GM12878 (cell line): ENCODE measurements around the gene SPTBN2. TPM values are rescaled to one million over a fixed set of nuclear protein-coding genes. Genes with fewer than 3 reads are reported as not detected.

Source experiments
- ASH2L ChIP-seq: fragments of 300-600, 200-600 bp; sonication (generic); IDR thresholded peaks from 2 replicates; pipeline ENCODE4 v1.6.1; 2017; ENCODE audit warnings: low read depth, mild to moderate bottlenecking, borderline replicate concordance
- IKZF2 ChIP-seq, 2 experiments: fragments of 450-650 bp; IDR thresholded peaks; 2 replicates each; pipeline ENCODE4 v1.6.1; 2017; ENCODE audit warnings: mild to moderate bottlenecking in 2 of 2, moderate library complexity in 2 of 2
- MLLT1 ChIP-seq: fragments of 450-650 bp; IDR thresholded peaks from 2 replicates; pipeline ENCODE4 v1.6.1; 2016; ENCODE audit warnings: mild to moderate bottlenecking
- MTA3 ChIP-seq: IDR thresholded peaks from 2 replicates; pipeline ENCODE4 v1.6.1; 2012; ENCODE audit warnings: low read length, inconsistent platforms, borderline replicate concordance
- MXI1 ChIP-seq: fragments of 150-350 bp; IDR thresholded peaks from 2 replicates; pipeline ENCODE4 v1.6.1; 2011; ENCODE audit warnings: low read depth, mild to moderate bottlenecking, inconsistent platforms, low read length, improper control_type of control experiment
- MYC ChIP-seq: IDR thresholded peaks from 2 replicates; pipeline ENCODE4 v1.6.1; 2011; ENCODE audit warnings: mild to moderate bottlenecking, low read length, moderate library complexity, inconsistent platforms; ENCODE audit not compliant: insufficient read depth, insufficient replicate concordance, insufficient read length, severe bottlenecking
- NBN ChIP-seq: fragments of 450-650 bp; IDR thresholded peaks from 2 replicates; pipeline ENCODE4 v1.6.1; 2016
- NR2C1 ChIP-seq: fragments of 450-650 bp; IDR thresholded peaks from 2 replicates; pipeline ENCODE4 v1.6.1; 2017; ENCODE audit warnings: antibody characterized with exemption, mild to moderate bottlenecking, moderate library complexity
- RAD21 ChIP-seq: IDR thresholded peaks from 2 replicates; pipeline ENCODE4 v1.6.1; 2011; ENCODE audit warnings: mild to moderate bottlenecking, low read depth, low read length, moderate library complexity; ENCODE audit not compliant: insufficient read depth
- RAD51 ChIP-seq: fragments of 450-650 bp; IDR thresholded peaks from 2 replicates; pipeline ENCODE4 v1.6.1; 2016; ENCODE audit warnings: moderate library complexity, mild to moderate bottlenecking, inconsistent platforms
- SMAD1 ChIP-seq: fragments of 450-650 bp; IDR thresholded peaks from 2 replicates; pipeline ENCODE4 v1.6.1; 2018; ENCODE audit warnings: mild to moderate bottlenecking, low read depth; ENCODE audit not compliant: partially characterized antibody
- SMAD5 ChIP-seq: IDR thresholded peaks from 2 replicates; pipeline ENCODE4 v1.6.1; 2016; ENCODE audit warnings: antibody characterized with exemption, low read depth
- SMARCA5 ChIP-seq: fragments of 450-650 bp; IDR thresholded peaks from 2 replicates; pipeline ENCODE4 v1.6.1; 2017; ENCODE audit warnings: mild to moderate bottlenecking
- SMC3 ChIP-seq: IDR thresholded peaks from 2 replicates; pipeline ENCODE4 v1.6.1; 2011; ENCODE audit warnings: low read length, improper control_type of control experiment, borderline replicate concordance
- SPI1 ChIP-seq: IDR thresholded peaks from 2 replicates; pipeline ENCODE4 v1.6.1; 2011; ENCODE audit warnings: low read depth, mild to moderate bottlenecking, low read length, moderate library complexity, borderline replicate concordance; ENCODE audit not compliant: insufficient read depth
- SRF ChIP-seq, 2 experiments: IDR thresholded peaks; 2 replicates each; pipeline ENCODE4 v1.6.1; 2011; ENCODE audit warnings: low read depth in 2 of 2, low read length in 2 of 2, mild to moderate bottlenecking in 1 of 2, moderate library complexity in 1 of 2
- STAT1 ChIP-seq: fragments of 450-650 bp; conservative IDR thresholded peaks from 2 replicates; pipeline ENCODE4 v1.6.1; 2014; ENCODE audit warnings: antibody characterized with exemption, mild to moderate bottlenecking
- TAF1 ChIP-seq: IDR thresholded peaks from 2 replicates; pipeline ENCODE4 v1.6.1; 2011; ENCODE audit warnings: mild to moderate bottlenecking, low read depth, low read length, borderline replicate concordance
- WRNIP1 ChIP-seq: IDR thresholded peaks from 2 replicates; pipeline ENCODE4 v1.6.1; 2011; ENCODE audit warnings: low read depth, low read length, improper control_type of control experiment, borderline replicate concordance
- ZNF24 ChIP-seq: fragments of 450-650 bp; IDR thresholded peaks from 2 replicates; pipeline ENCODE4 v1.6.1; 2017; ENCODE audit warnings: antibody characterized with exemption, mild to moderate bottlenecking
- ZNF384 ChIP-seq: IDR thresholded peaks from 2 replicates; pipeline ENCODE4 v1.6.1; 2012; ENCODE audit warnings: low read depth, mild to moderate bottlenecking, low read length, improper control_type of control experiment, borderline replicate concordance
- polyA plus RNA-seq, 11 experiments: library from polyadenylated mRNA; depleted of rRNA in 4 of 11; unstranded in 6 of 11; stranded (reverse) in 5 of 11; fragments of >200 nt; fragmentation: Nextera tagmentation in 4 of 11; fragmentation: Illumina TruSeq in 1 of 11; extraction: Ambion mirVana in 4 of 11; extraction: Trizol in 1 of 11; gene quantifications; 1 replicate in 1 of 11; 2 replicates in 10 of 11; pipeline versions ENCODE4 v1.2.1 to v1.2.3, GENCODE V29; 2011 to 2016; ENCODE audit warnings: inconsistent platforms in 2 of 11, missing spikeins in 2 of 11, low read depth in 1 of 11
- total RNA-seq, 4 experiments: library from RNA; depleted of rRNA in 3 of 4; stranded (reverse); fragments of >200 nt in 3 of 4; fragmentation: Illumina TruSeq in 1 of 4; extraction: Trizol in 1 of 4; gene quantifications; 2 replicates each; pipeline versions ENCODE4 v1.2.1 to v1.2.3, GENCODE V29; 2013 to 2021
- TF ChIP-seq, protein P1 (sequence below): fragments of 450-650 bp; IDR thresholded peaks from 2 replicates; pipeline ENCODE4 v1.6.1; 2017; ENCODE audit warnings: low read depth, mild to moderate bottlenecking, moderate library complexity
- TF ChIP-seq, protein P2 (sequence below): fragments of 450-650 bp; IDR thresholded peaks from 2 replicates; pipeline ENCODE4 v1.6.1; 2016; ENCODE audit warnings: mild to moderate bottlenecking
- TF ChIP-seq, protein P3 (sequence below): IDR thresholded peaks from 2 replicates; pipeline ENCODE4 v1.6.1; 2012; ENCODE audit warnings: low read length, inconsistent platforms
- TF ChIP-seq, protein P4 (sequence below): IDR thresholded peaks from 2 replicates; pipeline ENCODE4 v1.6.1; 2012; ENCODE audit warnings: low read depth, low read length, improper control_type of control experiment

Gene SPTBN2
- total and polyA plus RNA-seq, 10 of the 15 experiments (the other 5 are each of a cell fraction or from before 2014, with no cell fraction given) = 0.38 to 1.0 (median 0.69) TPM; not detected in 5

DNA sequence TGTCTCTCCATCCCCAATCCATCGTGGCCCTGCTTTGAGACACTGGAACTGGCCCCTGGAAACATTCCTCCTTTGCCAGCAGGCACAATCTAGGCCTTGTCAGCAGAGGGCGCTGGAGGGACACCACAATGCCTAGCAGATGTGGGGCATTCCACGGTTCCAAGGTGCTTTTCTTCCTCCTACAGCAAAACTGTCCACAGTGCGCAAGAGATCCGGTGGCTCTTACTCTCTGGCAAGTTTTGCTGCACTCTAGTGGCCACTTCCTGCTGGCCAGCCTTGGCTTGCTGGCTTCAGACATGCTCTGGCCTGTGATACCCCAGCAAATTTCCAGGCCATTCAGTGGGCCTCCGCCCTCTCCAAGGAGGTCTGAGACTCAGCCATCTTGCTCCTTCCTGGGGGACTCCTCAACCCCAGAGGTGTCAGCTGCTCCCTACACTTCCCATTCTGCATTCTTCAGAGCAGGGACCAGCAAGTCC, 34.2 kb downstream of the SPTBN2 start (continued):
- TF ChIP-seq RAD21 = peak; percentile 95
- peak; percentile 82; the same call in 1 of the 2 replicates for TF ChIP-seq SMARCA5
- peak; percentile 73 for TF ChIP-seq NBN
- no peak for TF ChIP-seq SRF (IDR thresholded peaks at IDR 0.05; ENCODE audit: low read depth in 2 of 2, low read length in 2 of 2)
- no peak for TF ChIP-seq SPI1
- peak; percentile 99 for TF ChIP-seq SMC3
- TF ChIP-seq ZNF384 = no peak
- no peak for TF ChIP-seq ASH2L
- TF ChIP-seq, protein P1, sequence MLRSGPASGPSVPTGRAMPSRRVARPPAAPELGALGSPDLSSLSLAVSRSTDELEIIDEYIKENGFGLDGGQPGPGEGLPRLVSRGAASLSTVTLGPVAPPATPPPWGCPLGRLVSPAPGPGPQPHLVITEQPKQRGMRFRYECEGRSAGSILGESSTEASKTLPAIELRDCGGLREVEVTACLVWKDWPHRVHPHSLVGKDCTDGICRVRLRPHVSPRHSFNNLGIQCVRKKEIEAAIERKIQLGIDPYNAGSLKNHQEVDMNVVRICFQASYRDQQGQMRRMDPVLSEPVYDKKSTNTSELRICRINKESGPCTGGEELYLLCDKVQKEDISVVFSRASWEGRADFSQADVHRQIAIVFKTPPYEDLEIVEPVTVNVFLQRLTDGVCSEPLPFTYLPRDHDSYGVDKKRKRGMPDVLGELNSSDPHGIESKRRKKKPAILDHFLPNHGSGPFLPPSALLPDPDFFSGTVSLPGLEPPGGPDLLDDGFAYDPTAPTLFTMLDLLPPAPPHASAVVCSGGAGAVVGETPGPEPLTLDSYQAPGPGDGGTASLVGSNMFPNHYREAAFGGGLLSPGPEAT = peak; percentile 75; the same call in 1 of the 2 replicates
- no peak for TF ChIP-seq SMAD5
- TF ChIP-seq MLLT1 = 0 out of 2 replicates have a peak, but pooled peaks have one; percentile 36
- TF ChIP-seq STAT1 = no peak; the same call in 1 of the 2 replicates
- TF ChIP-seq ZNF24 = 0 out of 2 replicates have a peak, but pooled peaks have one; percentile 4
- TF ChIP-seq, protein P2, sequence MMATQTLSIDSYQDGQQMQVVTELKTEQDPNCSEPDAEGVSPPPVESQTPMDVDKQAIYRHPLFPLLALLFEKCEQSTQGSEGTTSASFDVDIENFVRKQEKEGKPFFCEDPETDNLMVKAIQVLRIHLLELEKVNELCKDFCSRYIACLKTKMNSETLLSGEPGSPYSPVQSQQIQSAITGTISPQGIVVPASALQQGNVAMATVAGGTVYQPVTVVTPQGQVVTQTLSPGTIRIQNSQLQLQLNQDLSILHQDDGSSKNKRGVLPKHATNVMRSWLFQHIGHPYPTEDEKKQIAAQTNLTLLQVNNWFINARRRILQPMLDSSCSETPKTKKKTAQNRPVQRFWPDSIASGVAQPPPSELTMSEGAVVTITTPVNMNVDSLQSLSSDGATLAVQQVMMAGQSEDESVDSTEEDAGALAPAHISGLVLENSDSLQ = no peak
- no peak for TF ChIP-seq SMAD1
- TF ChIP-seq, protein P3, sequence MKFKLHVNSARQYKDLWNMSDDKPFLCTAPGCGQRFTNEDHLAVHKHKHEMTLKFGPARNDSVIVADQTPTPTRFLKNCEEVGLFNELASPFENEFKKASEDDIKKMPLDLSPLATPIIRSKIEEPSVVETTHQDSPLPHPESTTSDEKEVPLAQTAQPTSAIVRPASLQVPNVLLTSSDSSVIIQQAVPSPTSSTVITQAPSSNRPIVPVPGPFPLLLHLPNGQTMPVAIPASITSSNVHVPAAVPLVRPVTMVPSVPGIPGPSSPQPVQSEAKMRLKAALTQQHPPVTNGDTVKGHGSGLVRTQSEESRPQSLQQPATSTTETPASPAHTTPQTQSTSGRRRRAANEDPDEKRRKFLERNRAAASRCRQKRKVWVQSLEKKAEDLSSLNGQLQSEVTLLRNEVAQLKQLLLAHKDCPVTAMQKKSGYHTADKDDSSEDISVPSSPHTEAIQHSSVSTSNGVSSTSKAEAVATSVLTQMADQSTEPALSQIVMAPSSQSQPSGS = no peak
- no peak for TF ChIP-seq MTA3
- TF ChIP-seq IKZF2 (IDR thresholded peaks at IDR 0.05) = peak; percentile 22 to 36; a peak in 2 of 4 replicates
- 0 out of 2 replicates have a peak, but pooled peaks have one; percentile 7 for TF ChIP-seq RAD51
- no peak for TF ChIP-seq MYC
- TF ChIP-seq TAF1 = no peak
- TF ChIP-seq MXI1 = 0 out of 2 replicates have a peak, but pooled peaks have one; percentile 27
- TF ChIP-seq NR2C1 = no peak
- TF ChIP-seq, protein P4, sequence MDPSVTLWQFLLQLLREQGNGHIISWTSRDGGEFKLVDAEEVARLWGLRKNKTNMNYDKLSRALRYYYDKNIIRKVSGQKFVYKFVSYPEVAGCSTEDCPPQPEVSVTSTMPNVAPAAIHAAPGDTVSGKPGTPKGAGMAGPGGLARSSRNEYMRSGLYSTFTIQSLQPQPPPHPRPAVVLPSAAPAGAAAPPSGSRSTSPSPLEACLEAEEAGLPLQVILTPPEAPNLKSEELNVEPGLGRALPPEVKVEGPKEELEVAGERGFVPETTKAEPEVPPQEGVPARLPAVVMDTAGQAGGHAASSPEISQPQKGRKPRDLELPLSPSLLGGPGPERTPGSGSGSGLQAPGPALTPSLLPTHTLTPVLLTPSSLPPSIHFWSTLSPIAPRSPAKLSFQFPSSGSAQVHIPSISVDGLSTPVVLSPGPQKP = 0 out of 2 replicates have a peak, but pooled peaks have one; percentile 49
- no peak for TF ChIP-seq WRNIP1
